ENCODE measurements around the gene SCN7A. TPM values are rescaled to one million over a fixed set of nuclear protein-coding genes. Genes with fewer than 3 reads are reported as not detected.

The SCN7A gene
- polyA plus RNA-seq, 3 donors: 11.5 to 13.9 (median 12.7) TPM

GRCh38 chr2:166405569-166405926, 88.5 kb downstream of the SCN7A start:
- DNase-seq (ENCODE audit: low read depth in 3 of 3, low spot score in 2 of 3): no peak

DNA sequence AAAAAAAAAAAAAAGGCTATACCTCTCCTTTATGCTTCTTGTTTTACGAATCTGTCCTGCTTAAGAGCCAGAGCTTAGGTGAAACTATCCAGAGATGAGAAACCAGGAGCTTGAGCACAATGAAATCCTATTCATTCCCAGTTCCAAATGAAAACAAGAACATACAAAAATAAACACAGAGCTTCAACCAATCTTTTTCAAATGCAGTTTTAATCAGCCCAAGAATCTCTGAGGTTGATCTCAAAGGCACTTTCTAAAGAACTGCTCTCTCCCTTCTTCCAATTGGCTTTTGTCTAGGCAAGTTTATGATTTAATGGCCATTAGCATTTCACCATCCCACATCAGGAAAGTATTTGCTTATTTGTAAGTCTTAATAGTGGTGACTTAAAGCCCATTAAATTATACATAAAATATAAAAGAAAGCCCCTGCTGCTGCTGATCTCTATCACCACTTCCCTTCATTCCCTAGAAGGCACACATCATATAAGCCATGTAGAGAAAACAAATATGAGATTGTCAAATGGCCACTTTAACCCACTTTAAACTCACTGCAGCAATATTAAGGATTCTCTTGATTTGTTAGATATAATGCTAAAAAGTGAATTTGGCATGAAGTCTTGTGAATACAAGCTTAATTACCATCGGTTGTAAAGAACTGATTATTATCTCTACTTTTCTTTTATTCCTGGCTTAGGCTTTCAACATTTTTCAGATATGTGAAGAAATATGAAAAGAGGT, 89.0 kb downstream of the SCN7A start:
- DNase-seq (ENCODE audit: low read depth in 3 of 3, low spot score in 2 of 3): no peak

DNA sequence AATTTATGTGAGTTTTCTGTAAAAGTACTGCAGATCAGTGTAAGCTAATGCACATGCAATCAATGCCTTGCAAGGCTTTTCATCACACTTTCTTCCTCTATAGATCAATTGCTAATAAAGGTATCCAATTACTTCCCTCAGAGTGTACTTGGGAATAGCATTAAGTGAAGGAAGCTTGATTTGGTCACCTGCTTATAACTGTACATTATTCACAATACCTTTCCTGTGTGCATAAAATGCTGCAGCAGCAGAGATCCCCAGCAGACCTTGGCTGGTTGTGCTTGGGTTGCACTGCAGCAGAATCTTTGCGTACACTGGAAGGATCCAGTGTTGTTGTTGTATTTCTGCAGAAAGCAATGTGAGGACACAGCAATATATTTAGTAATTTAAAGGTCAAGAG, 99.8 kb downstream of the SCN7A start:
- DNase-seq (ENCODE audit: low read depth in 3 of 3, low spot score in 2 of 3): no peak

DNA sequence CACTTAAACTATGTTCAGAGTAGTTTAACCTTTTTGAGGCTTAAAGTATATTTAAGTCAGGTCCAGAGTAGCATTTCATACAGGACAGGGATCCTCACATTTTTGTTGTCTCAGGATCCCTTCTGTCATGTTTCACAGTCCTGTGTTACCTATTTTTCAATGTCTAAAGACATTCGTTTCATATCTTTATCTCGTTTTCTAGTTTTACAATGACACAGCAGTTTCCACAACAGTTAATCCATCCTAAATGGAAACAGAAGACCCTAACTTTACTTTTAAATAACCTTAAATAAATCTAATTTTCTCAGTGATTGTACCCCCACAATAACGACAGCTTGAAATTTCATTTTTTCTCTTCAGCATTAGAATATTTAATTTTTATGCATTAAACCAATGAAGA, 101.0 kb downstream of the SCN7A start:
- no peak for DNase-seq (ENCODE audit: low read depth in 3 of 3, low spot score in 2 of 3)

DNA sequence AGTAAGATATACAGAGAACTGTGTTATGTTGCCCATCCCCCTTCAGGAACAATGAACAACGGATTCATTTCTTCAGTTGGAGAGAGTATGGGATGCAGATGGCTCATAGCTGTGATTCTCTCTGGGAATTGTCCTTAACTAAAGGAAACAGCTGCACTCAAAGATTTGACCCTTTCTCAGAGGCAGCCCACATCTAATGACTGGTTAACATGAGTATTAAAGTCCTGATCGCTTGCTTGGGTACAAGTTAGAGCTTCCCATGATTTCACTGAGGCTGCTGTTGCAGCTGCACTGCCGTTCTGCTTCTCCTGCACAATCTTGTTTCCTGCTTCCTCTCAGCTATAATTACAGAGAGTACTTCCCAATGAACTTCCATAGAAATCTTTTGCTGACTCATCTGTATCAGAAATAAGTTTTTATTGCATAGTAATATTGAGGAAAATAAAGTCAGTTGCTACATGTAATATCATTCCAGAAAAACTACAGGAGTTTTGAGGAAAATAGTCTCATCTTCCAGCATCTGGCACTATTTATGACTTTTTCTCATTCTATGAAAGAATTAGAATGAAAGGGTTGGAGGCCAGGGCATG, 105.5 kb downstream of the SCN7A start:
- DNase-seq (ENCODE audit: low read depth in 3 of 3, low spot score in 2 of 3): no peak

DNA sequence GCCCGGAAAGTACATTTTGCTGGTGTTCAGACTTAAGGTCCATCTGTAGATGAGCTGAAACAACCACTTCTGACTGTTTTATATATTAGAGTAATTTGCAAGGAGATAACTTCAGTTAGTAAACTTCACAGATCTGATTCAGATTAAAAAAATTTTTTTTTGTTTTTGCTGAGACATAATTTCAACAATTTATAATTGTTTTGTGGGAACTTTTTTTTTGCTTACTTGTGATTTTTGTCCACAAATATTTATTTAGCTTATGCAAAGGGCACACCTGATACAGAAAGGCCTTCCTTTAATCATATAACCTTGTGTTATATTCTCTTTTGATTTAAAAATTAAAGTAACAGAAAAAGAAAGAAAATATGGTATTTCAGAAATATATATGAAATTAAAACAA, 108.7 kb downstream of the SCN7A start:
- DNase-seq (ENCODE audit: low read depth in 3 of 3, low spot score in 2 of 3): no peak

GRCh38 chr2:166384774-166385173, 109.3 kb downstream of the SCN7A start:
- no peak for DNase-seq (ENCODE audit: low read depth in 3 of 3, low spot score in 2 of 3)

DNA sequence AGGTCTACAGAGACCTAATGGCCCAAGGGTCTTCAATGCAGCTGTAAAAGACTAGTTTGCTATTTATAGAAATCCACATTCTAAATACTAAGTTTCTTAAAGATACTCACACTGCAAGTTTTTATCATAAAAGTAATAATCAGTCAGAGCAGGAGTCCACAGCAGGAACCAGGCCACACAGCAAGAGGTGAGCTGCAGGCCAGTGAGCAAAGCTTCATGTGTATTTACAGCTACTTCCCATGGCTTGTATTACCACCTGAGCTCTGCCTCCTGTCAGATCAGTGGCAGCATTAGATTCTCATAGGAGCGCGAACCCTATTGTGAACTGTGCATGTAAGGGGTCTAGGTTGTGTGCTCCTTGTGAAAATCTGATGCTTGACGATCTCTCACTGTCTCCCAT, 111.6 kb downstream of the SCN7A start:
- DNase-seq (ENCODE audit: low read depth in 3 of 3, low spot score in 2 of 3): no peak

- no peak for DNase-seq (ENCODE audit: low read depth in 3 of 3, low spot score in 2 of 3)
These were observed 113.4 kb downstream of the SCN7A start for GRCh38 chr2:166380615-166381014.

DNA sequence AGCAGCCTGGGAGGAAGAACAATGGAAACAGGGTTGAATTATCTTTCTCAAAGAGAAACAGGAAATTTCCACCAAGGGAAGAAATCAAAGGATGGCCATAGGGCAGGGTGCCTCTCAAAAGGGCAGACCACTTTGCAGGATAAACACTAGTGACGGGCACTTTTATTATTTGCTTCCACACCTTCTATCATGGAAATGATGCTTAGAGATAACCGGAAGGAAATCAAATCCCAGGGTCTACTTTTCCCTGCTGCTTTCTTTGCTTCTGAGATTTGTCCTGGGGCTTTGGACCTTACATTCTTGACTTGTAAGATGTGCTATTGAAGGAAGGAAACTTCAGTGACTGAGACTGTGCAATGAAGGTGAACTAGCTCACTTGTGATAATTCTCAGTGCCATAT, 117.2 kb downstream of the SCN7A start:
- no peak for DNase-seq (ENCODE audit: low read depth in 3 of 3, low spot score in 2 of 3)

DNA sequence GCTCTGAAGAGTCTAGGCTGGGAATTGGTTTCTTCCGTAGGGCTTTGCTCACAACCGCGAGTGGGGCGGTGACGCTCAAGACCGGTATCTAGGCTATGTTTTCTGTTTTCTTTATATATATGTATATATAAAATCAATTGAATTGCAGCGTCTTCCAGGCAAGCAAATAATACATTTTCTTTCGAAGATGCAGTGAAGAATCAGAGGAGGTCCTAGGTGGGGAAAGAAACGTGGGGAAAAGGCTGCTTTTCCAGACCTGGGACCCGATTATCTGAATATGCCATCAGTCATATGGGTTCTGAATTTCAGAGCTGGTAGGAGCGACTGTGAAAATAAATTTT, 117.6 kb downstream of the SCN7A start:
- no peak for DNase-seq (ENCODE audit: low read depth in 3 of 3, low spot score in 2 of 3)

GRCh38 chr2:166375736-166376487, 118.1 kb downstream of the SCN7A start, which contains the start of gene SCN9A:
TSS of gene SCN9A (minus strand) at chr2:166375944. CDS start at chr2:166311756, 64,188 bp downstream.
- DNase-seq (ENCODE audit: low read depth in 3 of 3, low spot score in 2 of 3): peak in 1 of 3 donors; percentile 46

GRCh38 chr2:166375195-166375735, 118.8 kb downstream of the SCN7A start:
- peak in 1 of 3 donors; percentile 13 for DNase-seq (ENCODE audit: low read depth in 3 of 3, low spot score in 2 of 3)

- no peak for DNase-seq (ENCODE audit: low read depth in 3 of 3, low spot score in 2 of 3)
These were observed 120.1 kb downstream of the SCN7A start for GRCh38 chr2:166373951-166374350.

DNA sequence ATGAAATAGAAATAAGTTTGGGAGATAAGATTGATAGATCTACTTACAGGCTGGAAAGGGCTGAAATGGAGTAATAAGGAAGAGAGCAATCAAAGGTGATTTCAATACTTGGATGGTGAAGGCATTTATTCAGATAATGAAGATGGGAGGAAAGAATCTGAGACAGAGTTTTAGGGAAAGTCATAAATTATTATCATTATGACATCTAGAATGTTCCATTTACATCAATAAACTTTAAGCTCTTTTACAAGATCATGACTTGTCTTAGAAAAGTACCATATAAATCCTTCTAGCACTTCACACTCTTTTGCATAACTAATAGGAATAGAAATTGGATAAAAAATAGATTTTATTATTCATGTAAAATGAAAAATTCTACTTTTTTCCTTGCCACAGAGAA, 120.5 kb downstream of the SCN7A start:
- no peak for DNase-seq (ENCODE audit: low read depth in 3 of 3, low spot score in 2 of 3)

GRCh38 chr2:166373105-166373504, 120.9 kb downstream of the SCN7A start:
- no peak for DNase-seq (ENCODE audit: low read depth in 3 of 3, low spot score in 2 of 3)

- no peak for DNase-seq (ENCODE audit: low read depth in 3 of 3, low spot score in 2 of 3)
These were observed 122.0 kb downstream of the SCN7A start for GRCh38 chr2:166372046-166372445.

DNA sequence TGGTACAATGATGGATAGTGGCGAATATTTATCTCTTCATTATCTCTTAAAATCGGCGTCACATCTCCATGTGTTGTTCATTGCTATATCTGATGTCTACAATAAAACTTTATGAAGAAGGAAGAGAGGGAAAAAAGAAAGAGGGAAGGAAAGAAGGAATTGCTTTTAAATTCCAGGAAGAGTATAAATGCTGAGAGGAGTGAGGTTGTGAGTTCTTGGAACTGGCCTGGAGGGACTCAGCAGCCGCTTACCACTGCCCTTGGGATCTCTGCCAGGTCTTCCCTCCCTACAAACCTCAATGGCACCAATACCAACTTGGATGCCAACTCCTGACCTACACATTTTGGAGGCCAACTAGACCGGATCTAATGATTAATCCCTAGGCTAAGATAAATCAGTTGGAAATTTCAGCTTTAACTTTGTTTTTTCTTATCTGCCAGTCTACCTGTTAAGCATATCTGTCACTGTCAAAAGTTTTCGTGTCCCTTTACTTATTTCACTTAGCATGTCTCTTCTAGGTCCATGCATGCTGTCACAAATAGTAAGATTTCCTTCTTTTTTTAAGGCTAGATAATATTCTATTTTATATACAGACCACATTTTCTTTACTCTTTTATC, 128.1 kb downstream of the SCN7A start:
- DNase-seq (ENCODE audit: low read depth in 3 of 3, low spot score in 2 of 3): no peak

GRCh38 chr2:166365239-166365638, 128.8 kb downstream of the SCN7A start:
- no peak for DNase-seq (ENCODE audit: low read depth in 3 of 3, low spot score in 2 of 3)

- DNase-seq (ENCODE audit: low read depth in 3 of 3, low spot score in 2 of 3): no peak
These were observed 129.4 kb downstream of the SCN7A start for GRCh38 chr2:166364476-166365161.

All from right renal cortex interstitium (tissue), 3 donors.